SK-N-MC (cell line): ENCODE data around the gene NDUFB7.

Experiments used
- EZH2 ChIP-seq: fragments of 200-600 bp; sonication (generic); IDR thresholded peaks from one replicate; pipeline ENCODE4 v1.6.1; 2017; ENCODE audit warnings: antibody characterized with exemption
- FOXP2 ChIP-seq: optimal IDR thresholded peaks from 2 replicates; pipeline ENCODE3; 2011; ENCODE audit warnings: mild to moderate bottlenecking, moderate library complexity; ENCODE audit not compliant: insufficient read depth; ENCODE audit errors: extremely low read length, control extremely low read depth
- POLR2AphosphoS5 ChIP-seq: IDR thresholded peaks from 2 replicates; pipeline ENCODE4 v1.6.1; 2012; ENCODE audit warnings: mild to moderate bottlenecking, low read depth, low read length, borderline replicate concordance

DNA sequence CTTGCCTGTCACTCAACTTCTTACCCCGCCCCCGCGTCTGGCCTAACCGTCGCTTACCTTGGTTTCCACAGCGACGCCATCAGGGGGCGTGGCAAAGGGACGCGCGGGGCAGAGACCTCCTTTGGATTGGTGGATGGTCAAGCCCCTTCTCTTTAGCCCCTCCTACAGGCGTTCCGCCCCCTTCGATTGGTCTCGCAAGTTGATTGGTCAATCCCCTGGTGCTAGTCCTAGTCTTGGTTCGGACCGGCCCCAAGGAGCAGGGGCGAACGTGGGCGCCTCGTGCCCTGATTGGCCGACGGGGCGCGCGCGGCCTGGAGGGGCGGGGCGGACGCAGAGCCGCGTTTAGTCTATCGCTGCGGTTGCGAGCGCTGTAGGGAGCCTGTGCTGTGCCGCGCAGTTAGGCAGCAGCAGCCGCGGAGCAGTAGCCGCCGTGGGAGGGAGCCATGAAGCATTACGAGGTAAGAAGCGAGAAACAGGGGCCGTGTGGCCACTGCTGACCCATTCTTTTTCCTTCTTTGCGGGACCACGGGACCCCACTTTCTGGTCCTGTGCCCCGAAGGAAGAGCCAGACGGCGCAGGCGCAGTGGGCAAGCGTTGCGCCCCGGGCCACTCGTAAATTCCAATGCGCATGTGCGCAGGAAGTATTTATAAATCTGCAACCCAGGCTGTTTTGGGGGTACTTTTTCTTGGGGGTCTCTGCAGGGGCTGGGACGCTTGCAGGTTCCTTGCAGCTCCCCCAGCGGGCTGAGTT lies 42.4 kb downstream of the NDUFB7 start, which contains the start of gene TECR:
- TF ChIP-seq EZH2: no peak
- peak; percentile 98 for TF ChIP-seq POLR2AphosphoS5
- TF ChIP-seq FOXP2: peak; percentile 60
